ENCODE measurements around the gene TCOF1. TPM values are rescaled to one million over a fixed set of nuclear protein-coding genes. Genes with fewer than 3 reads are reported as not detected.

The TCOF1 gene
- total RNA-seq: 13.0 and 14.5 TPM in 2 replicates

GRCh38 chr5:150357326-150358260 lies at the start of gene TCOF1:
TSS of gene TCOF1 (plus strand) at chr5:150357697. CDS start at chr5:150357747, 50 bp downstream.

GRCh38 chr5:150412319-150413175 lies 55.0 kb downstream of the TCOF1 start, which contains the start of gene CD74:
TSS of gene CD74 (minus strand) at chr5:150412910. CDS start at chr5:150412749, 161 bp downstream.

Other genes with a start within 250 kb of the TCOF1 start
- under 0.01 and 0.24 TPM in 2 replicates for gene PDGFRB, start 201.9 kb upstream of the TCOF1 start, total RNA-seq
- gene CDX1, start 190.9 kb upstream of the TCOF1 start, total RNA-seq: under 0.01 TPM in 1 of 2 replicates, not detected in the other
- under 0.01 TPM in 1 of 2 replicates, not detected in the other for gene SLC6A7, start 167.6 kb upstream of the TCOF1 start, total RNA-seq
- gene CAMK2A, start 67.9 kb upstream of the TCOF1 start, total RNA-seq: under 0.01 and 0.24 TPM in 2 replicates
- 14.9 and 29.6 TPM in 2 replicates for gene ARSI, start 54.8 kb upstream of the TCOF1 start, total RNA-seq
- 4.0 and 6.7 TPM in 2 replicates for gene CD74, start 55.2 kb downstream of the TCOF1 start, total RNA-seq
- 4,679 and 5,221 TPM in 2 replicates for gene RPS14, start 92.0 kb downstream of the TCOF1 start, total RNA-seq
- 40.7 and 56.3 TPM in 2 replicates for gene NDST1, start 150.4 kb downstream of the TCOF1 start, total RNA-seq

Measured in tracheal epithelial cell (primary cell).